ENCODE results near the gene ELF2.
"Not testable (repeated sequence)": the region's sequence is repeated elsewhere in the genome, so short reads cannot be mapped to it uniquely, and the experiment has no call there.

The ELF2 gene

GRCh38 chr4:139085141-139085540 is 91.9 kb downstream of the ELF2 start:
- Mint-ChIP-seq H3K4me3 (peak overlapping the region; percentile 83), H3K27me3 (peaks cover 3% of the 10 kb centered on the region), H3K27ac (peak overlapping the region; percentile 100), H3K4me1 (peaks cover 32% of the 10 kb centered on the region), H3K9me3 (no peaks in the 10 kb centered on the region), H3K36me3 (peaks cover 16% of the 10 kb centered on the region)
- no peak for DNase-seq
- CTCF ChIA-PET: interaction anchor here (0.6 to 2.4 kb wide), 6 partner anchors 11 to 64 kb away, joined by 3 to 14 read pairs (median 5); no protein-coding TSS in a partner anchor

DNA sequence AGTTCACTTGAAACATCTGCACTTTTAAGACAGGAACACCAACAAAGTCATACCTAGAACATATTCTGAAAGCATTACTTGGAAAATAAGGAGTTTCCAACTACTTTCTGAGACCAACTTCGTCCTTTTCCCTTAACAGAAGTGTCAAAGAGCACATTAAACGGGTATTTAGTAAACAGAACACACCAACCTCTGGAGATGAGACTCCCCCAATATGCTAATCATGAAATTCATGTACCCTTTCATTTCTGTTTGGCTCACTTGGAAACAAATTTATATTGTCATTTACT is 92.3 kb downstream of the ELF2 start:
- Mint-ChIP-seq H3K27ac (peak overlapping the region; percentile 100), H3K36me3 (peaks cover 19% of the 10 kb centered on the region), H3K27me3 (peaks cover 3% of the 10 kb centered on the region), H3K4me1 (peaks cover 35% of the 10 kb centered on the region), H3K4me3 (peak overlapping the region; percentile 83), H3K9me3 (no peaks in the 10 kb centered on the region)
- DNase-seq: no peak
- CTCF ChIA-PET: interaction anchor here (1.6 kb wide), 1 partner anchor 54 kb away, joined by 3 read pairs; no protein-coding TSS in a partner anchor

- CTCF ChIA-PET: interaction anchor here (0.7 to 1.6 kb wide), 2 partner anchors 54 to 369 kb away, joined by 3 read pairs; no protein-coding TSS in a partner anchor
- Mint-ChIP-seq H3K4me3 (peak overlapping the region; percentile 83), H3K27ac (peak overlapping the region; percentile 100), H3K9me3 (no peaks in the 10 kb centered on the region), H3K36me3 (peaks cover 19% of the 10 kb centered on the region), H3K27me3 (peaks cover 3% of the 10 kb centered on the region), H3K4me1 (peaks cover 40% of the 10 kb centered on the region)
- DNase-seq: peak; percentile 90
Measured at GRCh38 chr4:139083956-139084803, 92.8 kb downstream of the ELF2 start.

DNA sequence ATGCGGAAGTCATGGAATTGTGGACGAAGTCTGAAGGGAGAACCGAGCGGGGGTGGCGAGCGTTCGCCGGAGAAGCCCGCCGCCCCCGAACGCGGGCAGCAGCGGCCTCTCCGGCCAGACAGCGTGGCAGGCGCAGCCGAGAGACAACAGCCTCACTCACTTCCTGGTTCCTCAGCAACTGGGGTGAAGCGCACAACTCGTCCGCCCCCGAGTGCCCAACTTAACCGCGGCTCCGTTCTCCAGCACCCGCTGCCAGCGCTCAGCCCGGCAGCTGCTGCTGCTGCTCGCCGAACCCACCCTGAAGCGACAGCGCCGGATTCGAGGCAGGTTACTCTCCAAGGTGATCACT is 93.4 kb downstream of the ELF2 start:
- Mint-ChIP-seq H3K27me3 (peaks cover 3% of the 10 kb centered on the region), H3K9me3 (no peaks in the 10 kb centered on the region), H3K4me1 (peaks cover 40% of the 10 kb centered on the region), H3K27ac (peak overlapping the region; percentile 100), H3K4me3 (peak overlapping the region; percentile 83), H3K36me3 (peaks cover 19% of the 10 kb centered on the region)
- peak; percentile 80 for DNase-seq
- CTCF ChIA-PET: interaction anchor here (0.6 to 1.6 kb wide), 2 partner anchors 53 to 67 kb away, joined by 3 read pairs; no protein-coding TSS in a partner anchor

- CTCF ChIA-PET: interaction anchor here (0.6 to 1.6 kb wide), 2 partner anchors 53 to 66 kb away, joined by 3 read pairs; no protein-coding TSS in a partner anchor
- H3K4me3 Mint-ChIP-seq: peak overlapping the region; percentile 83
- no peaks in the 10 kb centered on the region for H3K9me3 Mint-ChIP-seq
- peak; percentile 97 for DNase-seq
- peaks cover 19% of the 10 kb centered on the region for H3K36me3 Mint-ChIP-seq
- H3K27ac Mint-ChIP-seq: peak overlapping the region; percentile 100
- H3K4me1 Mint-ChIP-seq: peaks cover 43% of the 10 kb centered on the region
- H3K27me3 Mint-ChIP-seq: peaks cover 3% of the 10 kb centered on the region
Measured at GRCh38 chr4:139082750-139083606, 94.0 kb downstream of the ELF2 start.

DNA sequence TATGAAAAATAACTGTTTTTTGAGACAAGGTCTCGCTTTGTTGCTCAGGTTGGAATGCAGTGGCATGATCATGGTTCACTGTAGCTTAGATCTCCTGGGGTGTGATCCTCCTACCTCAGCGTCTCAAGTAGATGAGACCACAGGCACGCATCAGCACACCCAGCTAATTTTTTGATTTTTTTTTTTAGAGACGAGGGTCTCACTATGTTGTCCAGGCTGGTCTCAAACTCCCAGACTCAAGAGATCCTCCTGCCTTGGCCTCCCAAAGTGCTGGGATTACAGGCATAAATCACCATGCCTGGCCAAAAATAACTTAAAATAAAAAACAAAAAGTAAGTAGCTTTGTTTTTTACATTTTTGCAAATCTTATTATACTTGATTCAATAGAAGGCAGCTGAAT is 98.1 kb downstream of the ELF2 start:
- no peaks in the 10 kb centered on the region for H3K9me3 Mint-ChIP-seq
- H3K4me3 Mint-ChIP-seq: no peak overlapping the region
- peaks cover 23% of the 10 kb centered on the region for H3K36me3 Mint-ChIP-seq
- CTCF ChIA-PET: interaction anchor here (0.6 to 1.8 kb wide), 2 partner anchors 45 to 48 kb away, joined by 4 to 7 read pairs; no protein-coding TSS in a partner anchor
- H3K27me3 Mint-ChIP-seq: no peaks in the 10 kb centered on the region
- DNase-seq: no peak
- no peak overlapping the region for H3K27ac Mint-ChIP-seq
- peaks cover 43% of the 10 kb centered on the region for H3K4me1 Mint-ChIP-seq

- DNase-seq: no peak
- no peaks in the 10 kb centered on the region for H3K9me3 Mint-ChIP-seq
- H3K27ac Mint-ChIP-seq: no peak overlapping the region
- H3K27me3 Mint-ChIP-seq: no peaks in the 10 kb centered on the region
- no peak overlapping the region for H3K4me3 Mint-ChIP-seq
- CTCF ChIA-PET: interaction anchor here (0.7 to 1.8 kb wide), 2 partner anchors 47 to 1328 kb away, joined by 3 to 7 read pairs; no protein-coding TSS in a partner anchor
- H3K4me1 Mint-ChIP-seq: peaks cover 43% of the 10 kb centered on the region
- H3K36me3 Mint-ChIP-seq: peaks cover 18% of the 10 kb centered on the region
Measured at GRCh38 chr4:139077567-139078355, 99.3 kb downstream of the ELF2 start.

DNA sequence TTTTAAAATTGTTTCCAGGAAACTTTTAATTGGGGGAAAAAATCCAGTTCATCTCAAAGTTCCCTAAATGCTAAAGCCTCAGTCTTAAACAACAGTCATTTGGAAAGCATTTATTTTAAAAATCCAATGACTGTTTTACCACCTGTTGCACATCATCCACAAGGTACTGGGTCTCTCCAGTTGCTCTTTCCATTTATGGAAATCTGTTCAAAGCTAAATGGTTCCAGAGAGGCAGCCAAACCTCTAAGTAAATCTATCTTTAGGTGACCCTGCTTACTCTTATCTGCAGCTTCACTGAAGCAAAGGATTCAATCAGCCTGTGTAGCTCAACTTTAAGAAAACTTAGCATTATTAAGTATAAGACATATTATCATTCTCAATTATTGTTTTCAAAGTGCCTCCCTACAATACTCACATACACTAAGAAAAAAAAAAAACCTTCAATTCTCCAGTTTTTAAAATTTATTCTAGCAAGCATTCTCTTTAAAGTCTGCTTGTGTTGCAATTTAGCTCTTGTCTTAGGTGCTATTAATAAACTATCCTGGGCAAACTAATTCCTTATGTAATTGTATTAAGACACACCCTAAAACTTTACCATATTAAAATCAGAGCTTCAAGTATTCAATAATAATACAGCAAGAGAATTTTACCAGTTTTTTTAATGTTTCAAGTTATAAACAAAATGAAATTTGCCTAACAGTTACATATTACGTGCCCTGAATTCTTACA is 100.8 kb downstream of the ELF2 start:
- CTCF ChIA-PET: interaction anchor here (0.6 to 2.4 kb wide), 2 partner anchors 46 to 421 kb away, joined by 3 to 8 read pairs; no protein-coding TSS in a partner anchor
- H3K9me3 Mint-ChIP-seq: no peaks in the 10 kb centered on the region
- no peaks in the 10 kb centered on the region for H3K27me3 Mint-ChIP-seq
- H3K27ac Mint-ChIP-seq: no peak overlapping the region
- H3K4me3 Mint-ChIP-seq: no peak overlapping the region
- H3K36me3 Mint-ChIP-seq: peaks cover 20% of the 10 kb centered on the region
- peaks cover 28% of the 10 kb centered on the region for H3K4me1 Mint-ChIP-seq
- DNase-seq: no peak

DNA sequence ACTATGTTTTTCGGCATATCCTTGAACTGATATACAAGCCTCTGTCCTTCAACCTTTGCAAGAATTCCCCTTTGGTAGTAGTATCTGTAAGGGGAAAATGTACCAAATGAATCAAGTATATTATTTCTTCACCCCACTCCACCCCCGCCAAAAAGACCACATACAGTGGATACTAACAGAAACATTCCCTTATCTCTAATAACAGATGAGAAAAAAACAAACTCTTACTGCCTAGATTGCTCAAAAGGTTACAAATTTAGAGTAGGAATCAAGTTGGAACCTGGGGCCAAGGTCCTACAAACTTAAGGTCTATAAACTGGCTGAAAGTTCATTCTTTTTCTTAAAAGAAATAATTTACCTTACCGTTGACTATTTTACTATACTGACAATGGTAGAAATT is 116.4 kb downstream of the ELF2 start:
- no peak for DNase-seq
- Mint-ChIP-seq H3K36me3 (peaks cover 51% of the 10 kb centered on the region), H3K27ac (no peak overlapping the region), H3K27me3 (no peaks in the 10 kb centered on the region), H3K4me3 (no peak overlapping the region), H3K9me3 (no peaks in the 10 kb centered on the region), H3K4me1 (peaks cover 5% of the 10 kb centered on the region)
- CTCF ChIA-PET: no interaction called here

DNA sequence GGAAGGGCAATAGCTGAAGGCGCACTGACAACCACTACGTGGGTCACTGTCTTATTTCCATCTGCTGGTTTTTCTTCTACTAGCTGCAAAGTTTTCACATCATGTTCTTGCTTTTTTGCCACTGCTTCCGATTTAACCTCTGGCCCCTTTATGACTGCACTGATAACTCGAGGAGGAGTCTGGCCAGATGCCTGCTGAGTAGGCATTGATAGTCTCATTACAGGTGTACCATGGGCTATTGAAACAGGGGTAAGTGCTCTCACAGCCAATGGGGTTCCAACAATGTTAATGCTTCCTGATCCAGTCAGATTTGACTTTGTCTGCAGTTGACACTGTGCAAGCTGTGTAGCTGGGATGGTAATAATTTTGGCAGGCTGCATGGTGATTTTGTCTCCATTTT is 118.0 kb downstream of the ELF2 start:
- H3K36me3 Mint-ChIP-seq: peaks cover 56% of the 10 kb centered on the region
- CTCF ChIA-PET, H3K27me3 Mint-ChIP-seq, H3K9me3 Mint-ChIP-seq, H3K4me1 Mint-ChIP-seq, DNase-seq, H3K4me3 Mint-ChIP-seq, H3K27ac Mint-ChIP-seq: not testable (repeated sequence)

GRCh38 chr4:139054791-139055505 is 122.1 kb downstream of the ELF2 start:
- Mint-ChIP-seq H3K4me3 (no peak overlapping the region), H3K27ac (no peak overlapping the region), H3K9me3 (no peaks in the 10 kb centered on the region), H3K4me1 (peaks cover 5% of the 10 kb centered on the region), H3K27me3 (no peaks in the 10 kb centered on the region), H3K36me3 (peaks cover 48% of the 10 kb centered on the region)
- DNase-seq: no peak
- CTCF ChIA-PET: interaction anchor here (1.2 kb wide), 1 partner anchor 25 kb away, joined by 4 read pairs; no protein-coding TSS in a partner anchor

DNA sequence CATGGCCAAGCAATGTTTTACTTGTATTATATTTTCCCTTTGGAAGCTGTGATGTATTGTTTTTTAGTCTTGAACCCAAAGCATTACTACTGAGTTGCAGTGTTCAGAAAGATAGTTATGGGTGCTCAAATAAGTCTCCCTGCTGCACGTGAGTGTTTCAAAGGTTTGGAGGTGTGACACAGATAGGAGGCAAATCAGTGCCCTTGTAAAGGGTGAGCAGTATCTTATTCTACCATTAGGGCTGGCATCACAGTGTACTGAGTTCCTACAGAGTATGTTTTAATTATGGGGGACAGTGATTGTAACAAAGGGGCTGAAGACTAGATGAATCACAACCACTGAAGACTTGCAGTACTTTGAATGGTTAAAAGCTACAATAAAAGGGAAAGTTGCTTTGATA is 123.1 kb downstream of the ELF2 start:
- CTCF ChIA-PET: interaction anchor here (1.2 kb wide), 1 partner anchor 26 kb away, joined by 4 read pairs; no protein-coding TSS in a partner anchor
- Mint-ChIP-seq H3K4me1 (peaks cover 5% of the 10 kb centered on the region), H3K4me3 (no peak overlapping the region), H3K36me3 (peaks cover 48% of the 10 kb centered on the region), H3K27me3 (no peaks in the 10 kb centered on the region), H3K9me3 (no peaks in the 10 kb centered on the region), H3K27ac (peak overlapping the region; percentile 1)
- no peak for DNase-seq

DNA sequence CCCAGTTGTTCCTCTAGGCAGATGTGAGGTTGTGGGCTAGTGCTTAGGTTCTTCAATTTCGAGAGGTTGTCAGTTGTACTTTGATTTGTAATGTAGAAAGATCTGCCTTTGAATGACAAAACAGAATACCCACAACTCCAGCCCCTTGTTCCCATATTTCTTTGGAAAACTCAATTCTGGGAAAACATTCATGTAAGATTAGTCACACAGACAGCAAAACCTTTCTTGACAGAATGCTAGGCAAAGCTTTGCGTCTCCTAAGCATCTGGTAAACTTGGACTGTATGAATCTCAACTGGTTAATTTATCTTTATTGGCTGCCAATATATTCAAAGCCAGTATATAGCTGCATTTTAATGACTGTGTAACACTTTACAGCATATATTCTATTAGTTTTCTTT is 126.6 kb downstream of the ELF2 start:
- CTCF ChIA-PET: no interaction called here
- DNase-seq: no peak
- H3K9me3 Mint-ChIP-seq: no peaks in the 10 kb centered on the region
- no peaks in the 10 kb centered on the region for H3K4me1 Mint-ChIP-seq
- no peaks in the 10 kb centered on the region for H3K27me3 Mint-ChIP-seq
- H3K4me3 Mint-ChIP-seq: no peak overlapping the region
- peaks cover 49% of the 10 kb centered on the region for H3K36me3 Mint-ChIP-seq
- H3K27ac Mint-ChIP-seq: peak overlapping the region; percentile 28

All from activated naive CD4-positive, alpha-beta T cell treated with anti-CD3 and anti-CD28 coated beads, Interleukin-2, amount 10 ng/mL, durations not matched to agents 7 days and 5 days (primary cell).